BJ (cell line): ENCODE data around the gene ZNF654. TPM values are rescaled to one million over a fixed set of nuclear protein-coding genes. Genes with fewer than 3 reads are reported as not detected.
A peak's percentile ranks its signal among the peaks of the same experiment; 100 is the strongest.

ENCODE experiments used
- CTCF ChIA-PET: fragments of 350-600 bp; formaldehyde crosslinking; extraction: SDS; loops from one replicate; lab custom pipeline; 2021; ENCODE audit warnings: antibody characterized with exemption, inconsistent platforms; lab: Yijun Ruan, JAX
- POLR2A ChIA-PET: fragments of 300-600 bp; sonication (Branson Sonifier 250); formaldehyde crosslinking; extraction: SDS; loops from one replicate; lab custom pipeline; 2021; ENCODE audit warnings: antibody characterized with exemption; lab: Charles Lee
- DNase-seq: peaks from one replicate; pipeline ENCODE4 v3.0.0-alpha.2; 2011; ENCODE audit warnings: low read depth
- H3K27me3 ChIP-seq: 2 replicates; pipeline ENCODE4 v1.6.0; 2011; ENCODE audit warnings: low read length; ENCODE audit not compliant: control insufficient read depth, insufficient read depth
- H3K36me3 ChIP-seq: 2 replicates; pipeline ENCODE4 v1.5.1; 2011; ENCODE audit warnings: low read length; ENCODE audit not compliant: control insufficient read depth, insufficient read depth
- H3K4me3 ChIP-seq: 2 replicates; pipeline ENCODE4 v1.5.1; 2011; ENCODE audit warnings: low read depth, mild to moderate bottlenecking, control low read depth, low read length
- CTCF ChIP-seq: IDR thresholded peaks from 2 replicates; pipeline ENCODE4 v1.5.1; 2011; ENCODE audit warnings: low read depth, mild to moderate bottlenecking, control low read depth, inconsistent platforms, low read length, moderate library complexity; ENCODE audit not compliant: insufficient read depth
- polyA plus RNA-seq: library from polyadenylated mRNA; depleted of rRNA; stranded (reverse); fragments of >200 nt; gene quantifications from 2 replicates; pipeline ENCODE4 v1.2.3, GENCODE V29; 2011

Gene ZNF654
- polyA plus RNA-seq, 1 experiment = 2.0 TPM

GRCh38 chr3:88142094-88142624 lies 83.1 kb downstream of the ZNF654 start:
- Histone ChIP-seq H3K4me3 (no peak overlapping the region), H3K36me3 (no peaks in the 10 kb centered on the region; the same call in 1 of the 2 replicates), H3K27me3 (no peaks in the 10 kb centered on the region)
- POLR2A ChIA-PET = no interaction called here
- no peak for TF ChIP-seq CTCF
- no peak for DNase-seq
- CTCF ChIA-PET = no interaction called here

- CTCF ChIA-PET = no interaction called here
Measured at GRCh38 chr3:88147261-88147660, 88.2 kb downstream of the ZNF654 start.

GRCh38 chr3:88148651-88149050 lies 89.6 kb downstream of the ZNF654 start:
- no peaks in the 10 kb centered on the region for H3K27me3 ChIP-seq
- DNase-seq = no peak
- peak overlapping the region; percentile 100 for H3K4me3 ChIP-seq
- no peaks in the 10 kb centered on the region; the same call in 1 of the 2 replicates for H3K36me3 ChIP-seq
- ChIA-PET CTCF (no interaction called here), POLR2A (no interaction called here)
- TF ChIP-seq CTCF = no peak

More at GRCh38 chr3:88147261-88147660, 88.2 kb downstream of the ZNF654 start:
- H3K36me3 ChIP-seq = no peaks in the 10 kb centered on the region
- H3K4me3 ChIP-seq = no peak overlapping the region
- H3K27me3 ChIP-seq = no peaks in the 10 kb centered on the region
- DNase-seq = no peak
- no peak for TF ChIP-seq CTCF
- POLR2A ChIA-PET = no interaction called here

- TF ChIP-seq CTCF = no peak
- POLR2A ChIA-PET = no interaction called here
- no peaks in the 10 kb centered on the region; the same call in 1 of the 2 replicates for H3K36me3 ChIP-seq
- no peak for DNase-seq
- no peaks in the 10 kb centered on the region for H3K27me3 ChIP-seq
- peak overlapping the region; percentile 100 for H3K4me3 ChIP-seq
- CTCF ChIA-PET = interaction anchor here (0.7 kb wide), 1 partner anchor 36 kb away, joined by 3 read pairs; no protein-coding TSS in a partner anchor
Measured at GRCh38 chr3:88149101-88149508, 90.0 kb downstream of the ZNF654 start.

- ChIA-PET POLR2A (no interaction called here), CTCF (interaction anchor here (0.7 kb wide), 1 partner anchor 36 kb away, joined by 3 read pairs; no protein-coding TSS in a partner anchor)
- H3K27me3 ChIP-seq = no peaks in the 10 kb centered on the region
- H3K4me3 ChIP-seq = peak within 1 kb of the TSS; percentile 100
- DNase-seq = peak; percentile 49
- H3K36me3 ChIP-seq = no peaks in the 10 kb centered on the region; the same call in 1 of the 2 replicates
- TF ChIP-seq CTCF = no peak
Measured at GRCh38 chr3:88149509-88150362, 90.7 kb downstream of the ZNF654 start, which contains the start of gene C3orf38. TSS of gene C3orf38 (plus strand) at chr3:88149959. CDS start at chr3:88150053, 94 bp downstream.
